Thymus (tissue), 11 donors: ENCODE data around the gene FREM3. TPM values are rescaled to one million over a fixed set of nuclear protein-coding genes. Genes with fewer than 3 reads are reported as not detected.

ENCODE experiments used
- DNase-seq, 9 donors: peaks; one replicate each; pipeline ENCODE4 v3.0.0-alpha.2; 2013; ENCODE audit warnings: low spot score in 9 of 9, low read depth in 6 of 9, missing footprints in 1 of 9
- H3K27ac ChIP-seq, 2 donors: one replicate each; pipeline ENCODE4 v1.5.1; 2013; ENCODE audit warnings: control low read depth in 1 of 2, low read depth in 1 of 2, low read length in 1 of 2, mild to moderate bottlenecking in 1 of 2, moderate library complexity in 1 of 2
- H3K27me3 ChIP-seq, 2 donors: one replicate each; pipeline ENCODE4 v1.5.1; 2013; ENCODE audit warnings: low read length in 1 of 2; ENCODE audit not compliant: control insufficient read depth in 2 of 2, insufficient read depth in 1 of 2
- H3K36me3 ChIP-seq, 2 donors: one replicate each; pipeline ENCODE4 v1.5.1; 2013; ENCODE audit warnings: low read length in 1 of 2, mild to moderate bottlenecking in 1 of 2, moderate library complexity in 1 of 2; ENCODE audit not compliant: control insufficient read depth in 2 of 2, insufficient read depth in 2 of 2
- H3K4me1 ChIP-seq, 2 donors: one replicate each; pipeline ENCODE4 v1.5.1; 2013; ENCODE audit warnings: low read length in 2 of 2; ENCODE audit not compliant: control insufficient read depth in 2 of 2, insufficient read depth in 2 of 2
- H3K4me3 ChIP-seq, 2 donors: one replicate each; pipeline ENCODE4 v1.5.1; 2013; ENCODE audit warnings: low read length in 2 of 2, control low read depth in 1 of 2, mild to moderate bottlenecking in 1 of 2
- H3K9me3 ChIP-seq, 2 donors: one replicate each; pipeline ENCODE4 v1.5.1; 2013; ENCODE audit warnings: low read length in 1 of 2, mild to moderate bottlenecking in 1 of 2; ENCODE audit not compliant: control insufficient read depth in 2 of 2, insufficient read depth in 1 of 2
- WGBS: extraction: QIAGEN DNeasy Blood & Tissue Kit; methylation state at CpG from one replicate; pipeline ENCODE4 v1.1.7; 2013; 5-methylcytosine and 5-hydroxymethylcytosine counted together
- polyA plus RNA-seq: library from polyadenylated mRNA; stranded (reverse); fragments of 200-250 nt; gene quantifications from one replicate; pipeline ENCODE4 v1.2.3, GENCODE V29; 2013
- total RNA-seq: library from RNA; stranded (reverse); fragments of 120-200 nt; gene quantifications from one replicate; pipeline ENCODE4 v1.2.4, GENCODE V29; 2013
- donor health status: healthy.

The FREM3 gene
- total and polyA plus RNA-seq, 2 donors = 0.23 to 0.71 TPM

GRCh38 chr4:143641361-143641760 is 59.1 kb downstream of the FREM3 start:
- 93% methylated on average over 1 of the region's 1 CpG for WGBS
- DNase-seq = no peak

GRCh38 chr4:143634763-143635162 is 65.7 kb downstream of the FREM3 start:
- H3K36me3 ChIP-seq = no peaks in the 10 kb centered on the region
- no peak overlapping the region for H3K4me3 ChIP-seq
- H3K27me3 ChIP-seq = no peaks in the 10 kb centered on the region
- H3K27ac ChIP-seq = no peak overlapping the region
- no peak for DNase-seq
- no peaks in the 10 kb centered on the region for H3K9me3 ChIP-seq
- no peaks in the 10 kb centered on the region for H3K4me1 ChIP-seq

More at GRCh38 chr4:143641361-143641760, 59.1 kb downstream of the FREM3 start:
- no peaks in the 10 kb centered on the region for H3K27me3 ChIP-seq
- H3K36me3 ChIP-seq = no peaks in the 10 kb centered on the region
- H3K4me1 ChIP-seq = no peaks in the 10 kb centered on the region
- no peaks in the 10 kb centered on the region for H3K9me3 ChIP-seq
- no peak overlapping the region for H3K4me3 ChIP-seq
- no peak overlapping the region for H3K27ac ChIP-seq

GRCh38 chr4:143633833-143634232 is 66.6 kb downstream of the FREM3 start:
- no peak for DNase-seq
- no peaks in the 10 kb centered on the region for H3K4me1 ChIP-seq

GRCh38 chr4:143626134-143626911 is 74.2 kb downstream of the FREM3 start:
- Histone ChIP-seq H3K27ac (no peak overlapping the region), H3K36me3 (no peaks in the 10 kb centered on the region), H3K9me3 (no peaks in the 10 kb centered on the region), H3K4me1 (no peaks in the 10 kb centered on the region), H3K27me3 (no peaks in the 10 kb centered on the region), H3K4me3 (no peak overlapping the region)
- 90% methylated on average over 5 of the region's 5 CpGs for WGBS
- DNase-seq = no peak

More at GRCh38 chr4:143633833-143634232, 66.6 kb downstream of the FREM3 start:
- Histone ChIP-seq H3K36me3 (no peaks in the 10 kb centered on the region), H3K4me3 (no peak overlapping the region), H3K27me3 (no peaks in the 10 kb centered on the region), H3K9me3 (no peaks in the 10 kb centered on the region), H3K27ac (no peak overlapping the region)

GRCh38 chr4:143625632-143626031 is 74.8 kb downstream of the FREM3 start:
- no peaks in the 10 kb centered on the region for H3K36me3 ChIP-seq
- 96% methylated on average over 4 of the region's 4 CpGs for WGBS

GRCh38 chr4:143623896-143624295 is 76.6 kb downstream of the FREM3 start:
- Histone ChIP-seq H3K4me3 (no peak overlapping the region), H3K27me3 (no peaks in the 10 kb centered on the region), H3K27ac (no peak overlapping the region), H3K36me3 (no peaks in the 10 kb centered on the region), H3K9me3 (no peaks in the 10 kb centered on the region), H3K4me1 (no peaks in the 10 kb centered on the region)
- no peak for DNase-seq
- 93% methylated on average over 3 of the region's 3 CpGs for WGBS

More at GRCh38 chr4:143625632-143626031, 74.8 kb downstream of the FREM3 start:
- no peak overlapping the region for H3K4me3 ChIP-seq
- no peaks in the 10 kb centered on the region for H3K27me3 ChIP-seq
- H3K4me1 ChIP-seq = no peaks in the 10 kb centered on the region
- H3K9me3 ChIP-seq = no peaks in the 10 kb centered on the region
- DNase-seq = no peak
- no peak overlapping the region for H3K27ac ChIP-seq

- WGBS = 85% methylated on average over 1 of the region's 1 CpG
- H3K27ac ChIP-seq = no peak overlapping the region
- no peaks in the 10 kb centered on the region for H3K27me3 ChIP-seq
- DNase-seq = no peak
- H3K4me1 ChIP-seq = no peaks in the 10 kb centered on the region
- H3K4me3 ChIP-seq = no peak overlapping the region
- no peaks in the 10 kb centered on the region for H3K36me3 ChIP-seq
- H3K9me3 ChIP-seq = no peaks in the 10 kb centered on the region
Observed at GRCh38 chr4:143618811-143619210, 81.7 kb downstream of the FREM3 start.

GRCh38 chr4:143617994-143618679 is 82.3 kb downstream of the FREM3 start:
- Histone ChIP-seq H3K27ac (no peak overlapping the region), H3K36me3 (no peaks in the 10 kb centered on the region), H3K4me3 (no peak overlapping the region), H3K4me1 (no peaks in the 10 kb centered on the region), H3K27me3 (no peaks in the 10 kb centered on the region), H3K9me3 (no peaks in the 10 kb centered on the region)
- no peak for DNase-seq
- WGBS = 94% methylated on average over 6 of the region's 6 CpGs

GRCh38 chr4:143616771-143617170 is 83.7 kb downstream of the FREM3 start:
- 62% methylated on average over 8 of the region's 8 CpGs for WGBS
- Histone ChIP-seq H3K27ac (no peak overlapping the region), H3K4me3 (no peak overlapping the region)

More at GRCh38 chr4:143616771-143617170, 83.7 kb downstream of the FREM3 start:
- no peaks in the 10 kb centered on the region for H3K36me3 ChIP-seq
- H3K27me3 ChIP-seq = no peaks in the 10 kb centered on the region
- no peaks in the 10 kb centered on the region for H3K4me1 ChIP-seq
- no peaks in the 10 kb centered on the region for H3K9me3 ChIP-seq
- no peak for DNase-seq
